ENCODE measurements around the gene EEF1AKMT1.

The EEF1AKMT1 gene

GRCh38 chr13:20701461-20701860 lies 72.3 kb downstream of the EEF1AKMT1 start:
- H2AFZ ChIP-seq = no peak overlapping the region
- H3K36me3 ChIP-seq (ENCODE audit: control insufficient read depth, insufficient read depth, low read length) = no peaks in the 10 kb centered on the region
- no peaks in the 10 kb centered on the region for H3K79me2 ChIP-seq
- TF ChIP-seq CTCF (IDR thresholded peaks at IDR 0.05) = no peak
- H3K4me3 ChIP-seq (ENCODE audit: low read depth, low read length) = no peak overlapping the region
- no peaks in the 10 kb centered on the region for H3K9me3 ChIP-seq (ENCODE audit: control insufficient read depth, low read length)
- no peak overlapping the region for H3K9ac ChIP-seq
- peaks cover 2% of the 10 kb centered on the region for H3K4me1 ChIP-seq
- H3K27ac ChIP-seq = no peak overlapping the region
- no peak overlapping the region for H3K4me2 ChIP-seq (ENCODE audit: low read length)
- no peaks in the 10 kb centered on the region for H3K27me3 ChIP-seq (ENCODE audit: control insufficient read depth, insufficient read depth, low read length)

- no peak overlapping the region for H2AFZ ChIP-seq
- no peaks in the 10 kb centered on the region for H3K36me3 ChIP-seq (ENCODE audit: control insufficient read depth, insufficient read depth, low read length)
- H3K27me3 ChIP-seq (ENCODE audit: control insufficient read depth, insufficient read depth, low read length) = no peaks in the 10 kb centered on the region
- no peak overlapping the region for H3K9ac ChIP-seq
- H3K9me3 ChIP-seq (ENCODE audit: control insufficient read depth, low read length) = no peaks in the 10 kb centered on the region
- no peaks in the 10 kb centered on the region for H3K79me2 ChIP-seq
- TF ChIP-seq CTCF (IDR thresholded peaks at IDR 0.05) = no peak
- no peak overlapping the region for H3K27ac ChIP-seq
- H3K4me3 ChIP-seq (ENCODE audit: low read depth, low read length) = no peak overlapping the region
- H3K4me2 ChIP-seq (ENCODE audit: low read length) = no peak overlapping the region
- H3K4me1 ChIP-seq = peaks cover 2% of the 10 kb centered on the region
Measured at GRCh38 chr13:20700288-20700687, 73.5 kb downstream of the EEF1AKMT1 start.

GRCh38 chr13:20699715-20700114 lies 74.0 kb downstream of the EEF1AKMT1 start:
- no peak overlapping the region for H3K4me2 ChIP-seq (ENCODE audit: low read length)
- TF ChIP-seq CTCF (IDR thresholded peaks at IDR 0.05) = no peak
- H2AFZ ChIP-seq = no peak overlapping the region
- H3K27me3 ChIP-seq (ENCODE audit: control insufficient read depth, insufficient read depth, low read length) = no peaks in the 10 kb centered on the region
- peaks cover 2% of the 10 kb centered on the region for H3K4me1 ChIP-seq
- H3K36me3 ChIP-seq (ENCODE audit: control insufficient read depth, insufficient read depth, low read length) = no peaks in the 10 kb centered on the region
- no peak overlapping the region for H3K27ac ChIP-seq
- H3K9me3 ChIP-seq (ENCODE audit: control insufficient read depth, low read length) = no peaks in the 10 kb centered on the region
- no peak overlapping the region for H3K4me3 ChIP-seq (ENCODE audit: low read depth, low read length)
- H3K79me2 ChIP-seq = no peaks in the 10 kb centered on the region
- H3K9ac ChIP-seq = no peak overlapping the region

DNA sequence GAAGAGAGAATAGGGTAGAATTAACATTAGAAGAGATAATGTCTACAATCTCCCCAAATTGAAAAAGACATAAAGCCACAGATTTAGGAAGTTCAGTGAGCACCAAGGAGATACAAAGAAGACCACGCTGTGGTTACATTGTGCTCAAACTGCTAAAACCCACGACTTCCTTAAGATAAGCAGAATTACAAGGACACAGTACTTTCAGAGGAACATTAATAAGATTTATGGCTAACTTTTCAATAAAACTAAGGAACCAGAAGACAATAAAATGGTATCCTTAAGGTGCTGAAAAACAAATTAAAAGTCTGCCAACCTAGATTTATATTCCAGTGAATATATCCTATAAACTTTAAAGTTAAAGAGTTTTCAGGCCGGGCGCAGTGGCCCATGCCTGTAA lies 77.7 kb downstream of the EEF1AKMT1 start:
- Histone ChIP-seq H3K9me3 (ENCODE audit: control insufficient read depth, low read length) (no peaks in the 10 kb centered on the region), H3K36me3 (ENCODE audit: control insufficient read depth, insufficient read depth, low read length) (no peaks in the 10 kb centered on the region), H3K4me1 (no peaks in the 10 kb centered on the region), H3K9ac (no peak overlapping the region), H3K27ac (no peak overlapping the region), H3K27me3 (ENCODE audit: control insufficient read depth, insufficient read depth, low read length) (no peaks in the 10 kb centered on the region), H2AFZ (no peak overlapping the region), H3K4me2 (ENCODE audit: low read length) (no peak overlapping the region), H3K79me2 (no peaks in the 10 kb centered on the region), H3K4me3 (ENCODE audit: low read depth, low read length) (no peak overlapping the region)
- no peak for TF ChIP-seq CTCF (IDR thresholded peaks at IDR 0.05)

DNA sequence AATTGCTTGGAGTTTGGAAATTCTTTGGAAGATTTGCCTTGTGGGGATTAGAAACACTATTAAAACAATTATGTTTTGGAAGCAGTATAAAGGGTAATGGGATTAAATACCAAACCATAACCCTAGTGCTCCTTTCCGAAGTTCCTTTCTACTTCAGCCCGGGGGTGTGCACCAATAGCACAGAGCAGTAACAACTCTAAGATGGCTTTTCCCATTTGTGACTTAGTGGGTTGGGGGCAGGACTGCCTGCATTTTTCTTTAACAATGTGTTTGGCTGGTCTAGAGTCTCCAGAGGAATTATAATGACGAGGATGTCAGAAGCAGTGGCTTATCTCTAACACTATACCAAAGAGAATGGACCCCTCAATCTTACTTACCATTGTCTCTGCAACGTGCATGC lies 82.1 kb downstream of the EEF1AKMT1 start:
- H3K4me1 ChIP-seq = no peaks in the 10 kb centered on the region
- no peak overlapping the region for H3K4me3 ChIP-seq (ENCODE audit: low read depth, low read length)
- no peaks in the 10 kb centered on the region for H3K36me3 ChIP-seq (ENCODE audit: control insufficient read depth, insufficient read depth, low read length)
- no peaks in the 10 kb centered on the region for H3K27me3 ChIP-seq (ENCODE audit: control insufficient read depth, insufficient read depth, low read length)
- no peak overlapping the region for H3K4me2 ChIP-seq (ENCODE audit: low read length)
- H3K27ac ChIP-seq = no peak overlapping the region
- no peaks in the 10 kb centered on the region for H3K79me2 ChIP-seq
- no peaks in the 10 kb centered on the region for H3K9me3 ChIP-seq (ENCODE audit: control insufficient read depth, low read length)
- H3K9ac ChIP-seq = no peak overlapping the region
- no peak for TF ChIP-seq CTCF (IDR thresholded peaks at IDR 0.05)
- no peak overlapping the region for H2AFZ ChIP-seq
